IPS-18c (cell line): Measurements from ENCODE around the gene NCOA3.

ENCODE experiments used
- H3K4me3 ChIP-seq: 2 replicates; pipeline ENCODE4 v1.7.0; 2013; ENCODE audit warnings: low read depth, mild to moderate bottlenecking, low read length, moderate library complexity; ENCODE audit not compliant: insufficient read depth
- H3K9me3 ChIP-seq: one replicate; pipeline ENCODE4 v1.6.1; 2013; ENCODE audit warnings: mild to moderate bottlenecking, low read length, moderate library complexity; ENCODE audit not compliant: control insufficient read depth, insufficient read depth

NCOA3 gene

DNA sequence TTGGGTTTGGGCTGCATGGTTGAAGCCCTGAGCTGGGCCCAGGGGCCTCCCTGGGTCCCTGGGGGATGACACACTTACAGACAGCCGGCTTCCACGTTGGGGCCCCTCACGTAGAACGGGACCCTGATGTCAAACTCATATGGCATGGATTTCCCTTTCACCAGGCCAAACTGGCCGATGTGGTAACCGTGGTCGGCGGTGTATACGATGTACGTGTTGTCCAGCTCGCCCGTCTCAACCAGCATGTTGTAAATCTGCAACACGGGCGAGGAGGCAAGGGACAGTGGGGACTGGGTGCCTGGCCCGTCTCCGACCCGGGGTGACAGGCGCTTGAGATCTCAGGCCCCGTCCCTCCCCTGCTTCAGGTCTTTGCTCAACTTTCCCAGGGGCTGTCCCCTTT is 181.2 kb downstream of the NCOA3 start:
- Histone ChIP-seq H3K9me3 (no peaks in the 10 kb centered on the region), H3K4me3 (no peak overlapping the region)

DNA sequence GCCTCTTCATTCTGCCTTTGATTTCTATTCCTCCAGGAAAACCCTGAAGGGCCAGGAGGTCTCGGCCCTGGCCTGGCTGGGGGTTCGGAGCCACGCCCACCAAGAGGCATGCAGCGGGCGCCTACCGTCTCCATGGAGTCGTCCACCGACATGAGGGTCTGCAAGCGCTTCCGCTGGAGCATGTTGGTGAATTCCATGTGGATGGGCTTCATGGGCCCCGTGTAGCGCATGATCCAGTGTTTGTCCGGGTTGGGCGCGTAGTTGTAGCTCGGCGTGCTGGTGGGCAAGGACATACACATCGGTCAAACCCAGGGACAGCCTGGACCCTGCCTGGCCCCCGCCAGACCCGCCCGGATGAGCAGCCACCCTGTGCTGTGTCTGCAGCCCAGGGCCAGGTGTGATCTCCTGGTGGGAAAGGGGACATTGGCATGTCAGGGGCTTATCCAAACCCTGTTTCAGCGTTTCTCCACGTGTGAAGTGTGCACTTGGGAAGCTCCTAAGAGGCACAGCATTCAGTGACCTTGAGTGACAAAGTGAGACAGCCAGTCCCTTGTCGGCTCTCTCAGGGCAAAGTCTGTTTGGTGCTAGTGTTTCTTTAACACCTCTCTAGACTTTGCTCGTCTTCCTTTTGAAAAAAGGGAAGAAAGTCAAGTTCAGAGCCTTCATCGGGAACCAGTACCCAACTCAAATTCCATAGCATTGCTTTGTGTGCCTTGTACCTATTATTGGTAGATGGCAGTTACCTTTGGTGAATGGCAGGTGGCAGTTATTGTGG is 182.8 kb downstream of the NCOA3 start:
- H3K9me3 ChIP-seq, result peaks cover 3% of the 10 kb centered on the region
- no peak overlapping the region for H3K4me3 ChIP-seq

DNA sequence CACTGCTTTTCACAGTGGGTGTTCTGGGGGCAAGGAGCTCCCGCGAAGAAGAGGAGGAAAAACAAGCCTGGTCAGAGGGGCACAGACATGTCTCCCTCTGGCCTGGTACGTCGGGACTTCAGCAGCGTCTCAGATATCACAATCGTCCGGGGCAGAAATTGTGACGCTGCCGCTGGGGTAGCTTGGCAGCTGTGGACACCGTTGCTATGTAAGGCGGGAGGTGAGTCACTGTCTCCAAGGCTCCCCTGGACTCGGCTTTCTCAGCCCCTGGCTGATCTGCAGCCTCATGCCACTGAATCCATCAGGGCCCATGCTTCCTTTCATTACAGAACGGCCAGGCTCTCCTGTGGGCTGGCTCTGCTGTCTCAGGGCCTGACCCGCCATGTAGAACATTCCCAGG is 184.9 kb downstream of the NCOA3 start:
- peaks cover 5% of the 10 kb centered on the region for H3K9me3 ChIP-seq
- no peak overlapping the region for H3K4me3 ChIP-seq

DNA sequence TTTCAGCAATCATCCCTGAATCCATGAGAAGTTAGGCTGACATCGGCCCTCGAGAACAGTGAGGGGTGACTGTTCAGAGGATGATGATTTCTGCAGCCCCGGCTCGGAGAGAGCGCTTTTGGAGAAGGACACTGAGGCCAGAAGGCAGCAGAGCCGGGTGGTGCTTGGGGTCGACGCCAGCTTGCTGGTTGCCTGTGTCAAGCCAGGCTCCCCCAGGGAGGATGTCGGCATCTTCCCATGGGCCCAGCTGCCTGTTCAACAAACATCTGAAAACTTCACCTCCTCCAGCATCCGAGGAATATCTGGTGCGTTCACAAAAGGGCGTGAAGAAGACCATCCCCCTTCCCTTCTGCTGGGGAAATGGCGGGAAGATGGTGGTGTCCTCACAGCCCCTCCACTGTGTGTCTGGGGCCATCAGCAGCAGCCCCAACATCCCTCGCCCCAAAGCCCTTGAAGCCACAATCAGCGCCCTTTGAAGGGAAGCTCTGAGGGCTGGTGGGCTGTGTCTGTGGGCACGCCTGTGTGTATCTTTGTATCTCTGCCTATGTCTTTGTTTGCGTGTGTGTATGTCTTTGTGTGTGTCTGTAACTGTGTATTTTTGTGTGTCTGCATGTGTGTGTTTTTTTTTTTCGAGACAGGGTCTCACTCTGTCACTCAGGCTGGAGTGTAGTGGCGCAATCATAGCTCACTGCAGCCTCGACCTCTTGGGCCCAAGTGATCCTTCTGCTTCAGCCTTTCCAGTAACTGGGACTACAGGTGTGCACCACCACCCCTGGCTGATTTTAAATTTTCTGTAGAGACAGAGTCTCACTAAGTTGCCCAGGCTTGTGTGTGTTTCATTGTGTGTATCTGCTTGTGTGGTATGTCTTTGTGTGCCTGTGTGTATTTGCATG is 185.7 kb downstream of the NCOA3 start:
- H3K4me3 ChIP-seq, result no peak overlapping the region

DNA sequence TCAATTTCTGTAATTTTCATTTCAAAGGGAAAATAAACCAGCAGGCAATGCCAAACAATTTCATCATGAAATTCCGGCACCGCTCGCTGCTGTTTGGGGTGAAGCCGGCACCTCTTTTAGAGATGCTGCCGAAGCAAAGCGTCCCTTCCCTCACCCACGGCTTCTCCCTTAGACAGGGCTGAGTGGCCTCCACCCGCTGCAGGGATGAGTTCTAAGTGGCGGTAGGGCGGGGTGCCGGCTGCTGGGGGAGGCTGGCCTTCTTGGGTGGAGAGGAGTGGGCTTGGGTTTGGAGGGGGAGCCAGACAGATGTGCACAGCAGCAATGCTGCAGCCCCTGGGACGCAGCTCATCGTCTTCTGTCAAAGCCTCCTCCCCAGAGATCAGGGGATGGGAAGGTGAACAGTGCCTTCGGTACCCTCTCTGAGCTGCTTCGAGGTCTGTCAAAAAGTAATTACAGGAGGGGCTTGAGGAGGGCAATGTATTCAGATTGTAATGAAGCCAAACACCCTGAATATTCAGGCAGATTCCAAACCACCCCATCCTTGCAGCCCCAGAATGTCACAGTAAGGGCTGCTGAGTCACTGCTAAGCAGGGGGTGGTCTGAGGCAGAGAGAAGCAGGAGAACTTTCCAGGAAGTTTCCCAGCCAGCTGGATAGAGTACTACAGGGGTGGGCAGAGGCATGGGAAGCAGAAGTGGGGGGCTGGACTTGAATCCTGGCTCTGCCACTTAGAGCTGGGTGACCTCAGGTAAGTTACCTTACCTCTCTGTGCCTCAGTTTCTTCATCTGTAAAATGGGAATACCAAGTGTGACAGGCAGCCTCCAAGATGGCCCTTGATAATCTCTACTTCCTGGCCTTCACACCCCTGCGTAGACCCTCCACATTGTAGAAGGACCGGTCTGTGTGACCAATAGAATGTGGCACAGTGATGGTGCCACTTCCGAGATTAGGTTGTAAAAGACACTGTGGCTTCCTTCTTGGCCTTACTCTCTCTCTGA is 187.0 kb downstream of the NCOA3 start:
- Histone ChIP-seq H3K9me3 (peaks cover 13% of the 10 kb centered on the region), H3K4me3 (no peak overlapping the region)

More for the DNA sequence above, 185.7 kb downstream of the NCOA3 start:
- H3K9me3 ChIP-seq, result peaks cover 11% of the 10 kb centered on the region

DNA sequence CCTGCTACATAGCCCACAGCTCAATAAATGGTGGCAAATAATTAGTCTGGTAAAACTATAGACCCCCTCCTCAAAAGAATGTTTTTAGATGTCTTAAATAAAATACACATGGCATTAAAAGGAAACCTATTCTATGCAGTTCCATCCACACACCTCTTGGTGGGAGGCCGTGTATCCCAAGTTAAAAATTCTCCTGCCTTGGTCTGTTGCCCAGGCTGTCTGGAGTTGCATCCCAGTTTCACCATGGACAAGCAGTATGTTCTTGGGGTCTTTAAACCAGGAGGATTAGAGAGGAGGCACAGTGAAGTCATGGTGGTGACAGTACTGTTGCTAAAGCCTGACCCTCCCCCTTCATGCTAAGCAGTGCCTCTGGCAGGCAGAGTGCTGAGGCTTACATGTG is 188.0 kb downstream of the NCOA3 start:
- H3K9me3 ChIP-seq, result peaks cover 13% of the 10 kb centered on the region
- H3K4me3 ChIP-seq, result no peak overlapping the region; the same call in 1 of the 2 replicates

DNA sequence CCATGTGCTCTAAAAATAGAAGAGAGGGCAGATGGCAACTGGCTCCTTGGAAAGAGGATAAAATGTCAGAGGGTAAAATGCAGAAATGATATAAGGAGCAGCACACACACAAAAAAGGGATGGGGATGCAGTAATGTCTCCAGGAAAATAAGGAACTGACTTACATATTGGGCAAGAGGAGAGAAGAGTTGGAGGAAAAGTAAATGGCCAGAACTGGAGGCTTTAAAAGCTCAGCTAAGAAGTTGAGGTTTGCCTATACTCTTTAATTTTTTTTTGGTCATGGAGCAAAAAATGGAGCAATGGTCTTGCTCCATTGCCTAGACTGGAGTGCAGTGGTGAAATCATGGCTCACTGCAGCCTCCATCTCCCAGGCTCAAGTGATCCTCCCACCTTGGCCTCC is 189.9 kb downstream of the NCOA3 start:
- Histone ChIP-seq H3K4me3 (no peak overlapping the region; the same call in 1 of the 2 replicates), H3K9me3 (peaks cover 13% of the 10 kb centered on the region)

DNA sequence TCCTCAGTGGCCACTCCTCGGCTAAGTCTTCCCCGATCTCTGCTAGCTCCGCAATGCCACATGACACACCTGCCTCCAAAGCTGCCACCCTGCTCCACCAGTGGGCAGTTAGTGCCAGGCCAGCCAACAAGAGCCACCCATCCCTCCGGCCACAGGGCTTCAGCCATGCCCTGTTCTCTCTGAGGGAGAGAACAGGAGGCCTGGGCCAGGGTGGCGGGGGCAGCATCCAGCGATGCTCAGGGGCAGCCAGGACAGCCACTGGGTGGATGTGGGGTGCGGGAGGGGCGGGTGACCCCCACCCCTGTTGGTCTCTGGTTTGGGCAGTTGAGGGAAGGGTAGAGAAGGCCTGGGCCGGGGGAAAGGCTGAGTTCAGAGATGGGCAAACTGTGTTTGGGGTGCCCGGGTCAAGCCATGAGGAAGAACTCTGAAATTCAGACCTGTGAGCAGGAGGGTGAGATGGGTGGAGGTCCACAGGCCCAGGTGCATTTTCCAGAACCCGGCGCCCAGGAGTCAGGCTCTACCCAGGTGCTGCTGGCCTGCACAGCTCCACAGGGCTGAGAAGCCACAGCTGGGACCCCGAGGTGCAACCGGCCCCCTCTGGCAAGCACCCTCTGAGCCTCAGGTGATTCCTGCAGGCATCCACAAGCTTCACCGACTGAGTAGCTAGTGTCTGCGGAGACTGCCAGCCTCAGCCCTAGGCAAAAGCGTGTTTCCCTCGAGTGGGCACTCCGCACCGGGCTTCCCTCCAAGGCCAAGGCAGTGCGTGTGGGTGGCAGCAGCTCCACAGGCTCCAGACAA is 192.5 kb downstream of the NCOA3 start:
- Histone ChIP-seq H3K4me3 (no peak overlapping the region), H3K9me3 (peaks cover 10% of the 10 kb centered on the region)

DNA sequence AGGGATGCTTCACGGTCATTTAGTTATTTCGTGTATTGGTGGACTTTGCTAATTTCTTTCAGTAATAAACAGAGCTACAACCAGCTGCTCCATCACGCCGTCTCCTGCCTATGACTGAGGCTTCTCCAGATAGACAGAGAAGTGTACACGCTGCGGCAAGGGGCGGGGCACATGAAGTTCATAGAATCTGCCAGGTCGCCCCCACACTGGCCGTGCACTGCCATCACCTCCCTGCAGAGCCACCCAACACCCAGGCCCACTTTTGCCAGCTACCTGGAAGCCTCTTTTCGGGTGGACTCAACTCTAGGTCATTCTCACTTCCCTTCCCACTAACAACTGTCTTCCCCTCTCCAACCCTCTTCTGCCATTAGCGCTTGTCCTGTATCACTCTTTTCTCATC is 195.2 kb downstream of the NCOA3 start:
- H3K4me3 ChIP-seq, result no peak overlapping the region
- H3K9me3 ChIP-seq, result peaks cover 5% of the 10 kb centered on the region

DNA sequence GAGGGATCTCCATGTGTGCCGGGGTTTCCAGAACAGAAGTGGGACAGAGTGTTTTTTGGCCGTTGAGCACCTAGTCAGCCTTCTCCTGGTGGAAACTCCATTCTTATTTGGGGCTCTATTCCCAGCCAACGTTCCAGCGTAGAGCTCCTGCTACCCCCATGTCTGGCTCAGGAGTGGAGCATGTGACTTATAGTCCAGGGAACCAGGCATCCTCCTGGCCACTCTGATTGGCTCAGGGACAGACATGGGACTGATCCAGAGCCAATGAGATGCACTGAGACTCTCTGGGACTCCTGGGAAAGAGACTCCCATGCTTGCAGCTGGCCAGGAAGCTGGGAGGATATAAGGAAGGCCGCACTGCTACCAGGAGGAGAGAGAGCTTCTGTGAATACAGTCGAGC is 196.5 kb downstream of the NCOA3 start:
- H3K4me3 ChIP-seq, result no peak overlapping the region
- H3K9me3 ChIP-seq, result no peaks in the 10 kb centered on the region

DNA sequence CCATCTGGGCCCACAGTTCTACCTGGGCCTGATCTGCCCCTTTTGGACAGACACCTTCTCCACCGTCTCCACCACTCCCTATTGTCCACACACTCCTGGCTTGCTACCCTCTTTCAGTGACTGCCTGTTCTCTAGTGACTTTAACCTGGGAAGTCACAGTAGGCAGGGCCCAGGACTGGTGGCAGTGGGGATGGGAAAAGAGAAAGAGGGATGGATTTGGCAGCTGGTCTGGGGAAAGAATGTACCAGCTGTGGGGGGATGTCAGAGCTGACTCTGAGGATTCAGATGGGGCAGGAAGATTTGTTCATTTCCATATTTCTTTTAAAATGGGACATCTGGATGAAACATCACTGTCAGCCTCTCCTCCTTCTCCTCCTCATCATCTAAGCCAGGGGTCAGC is 198.1 kb downstream of the NCOA3 start:
- H3K9me3 ChIP-seq, result no peaks in the 10 kb centered on the region
- no peak overlapping the region for H3K4me3 ChIP-seq

DNA sequence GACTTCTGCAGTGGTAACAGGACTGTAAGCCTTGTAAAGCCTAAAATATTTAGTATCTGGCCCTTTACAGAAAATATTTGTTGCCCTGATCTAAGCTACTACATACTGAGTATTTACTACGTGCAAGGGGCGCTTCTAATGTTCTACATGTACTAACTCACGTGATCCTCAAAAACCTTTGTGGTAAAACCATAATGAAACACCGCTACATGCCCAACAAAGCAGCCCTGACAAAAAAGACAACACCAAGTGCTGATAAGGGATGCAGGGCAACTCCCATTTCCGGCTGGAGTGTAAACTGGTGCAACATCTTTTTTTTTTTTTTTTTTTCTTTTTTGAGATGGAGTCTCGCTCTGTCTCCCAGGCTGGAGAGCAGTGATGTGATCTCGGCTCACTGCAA is 198.6 kb downstream of the NCOA3 start:
- Histone ChIP-seq H3K4me3 (no peak overlapping the region), H3K9me3 (no peaks in the 10 kb centered on the region)

DNA sequence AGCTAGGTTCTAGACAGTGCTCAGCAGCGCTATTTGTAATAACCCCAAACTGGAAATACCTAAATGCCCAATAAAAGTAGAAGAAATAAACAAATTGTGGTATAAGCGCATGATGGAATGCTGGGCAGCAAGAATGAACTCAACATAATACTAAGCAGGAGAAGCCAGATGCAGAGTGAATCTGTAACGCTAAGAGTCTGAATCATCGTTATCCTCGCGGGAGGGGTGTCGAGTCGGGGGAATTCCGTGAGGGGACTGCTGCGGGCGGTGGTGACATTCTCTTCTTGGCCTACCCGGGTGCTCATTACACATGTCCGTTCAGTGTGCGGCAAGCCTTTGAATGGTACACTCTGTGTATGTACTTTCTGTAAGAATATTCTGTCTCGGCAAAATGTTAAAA is 199.9 kb downstream of the NCOA3 start:
- Histone ChIP-seq H3K4me3 (no peak overlapping the region), H3K9me3 (no peaks in the 10 kb centered on the region)

DNA sequence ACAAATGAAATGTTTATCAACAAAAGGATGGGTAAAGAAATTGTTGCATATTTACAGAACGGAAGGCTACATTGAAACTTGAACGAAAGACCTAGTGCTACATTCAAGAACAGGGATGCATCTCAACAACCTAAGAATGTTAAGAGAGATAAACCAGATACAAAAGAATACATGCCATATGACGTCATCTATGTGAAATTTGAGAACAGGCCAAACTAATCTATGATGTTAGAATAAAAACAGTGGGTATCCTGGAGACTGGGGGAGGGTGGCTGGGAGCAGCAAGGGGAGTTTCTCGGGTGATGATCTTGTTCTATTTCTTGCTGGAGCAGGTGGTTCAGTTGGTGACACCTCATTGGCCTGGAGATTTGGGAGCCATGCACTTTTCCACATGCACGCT is 202.1 kb downstream of the NCOA3 start:
- Histone ChIP-seq H3K9me3 (no peaks in the 10 kb centered on the region), H3K4me3 (no peak overlapping the region)

DNA sequence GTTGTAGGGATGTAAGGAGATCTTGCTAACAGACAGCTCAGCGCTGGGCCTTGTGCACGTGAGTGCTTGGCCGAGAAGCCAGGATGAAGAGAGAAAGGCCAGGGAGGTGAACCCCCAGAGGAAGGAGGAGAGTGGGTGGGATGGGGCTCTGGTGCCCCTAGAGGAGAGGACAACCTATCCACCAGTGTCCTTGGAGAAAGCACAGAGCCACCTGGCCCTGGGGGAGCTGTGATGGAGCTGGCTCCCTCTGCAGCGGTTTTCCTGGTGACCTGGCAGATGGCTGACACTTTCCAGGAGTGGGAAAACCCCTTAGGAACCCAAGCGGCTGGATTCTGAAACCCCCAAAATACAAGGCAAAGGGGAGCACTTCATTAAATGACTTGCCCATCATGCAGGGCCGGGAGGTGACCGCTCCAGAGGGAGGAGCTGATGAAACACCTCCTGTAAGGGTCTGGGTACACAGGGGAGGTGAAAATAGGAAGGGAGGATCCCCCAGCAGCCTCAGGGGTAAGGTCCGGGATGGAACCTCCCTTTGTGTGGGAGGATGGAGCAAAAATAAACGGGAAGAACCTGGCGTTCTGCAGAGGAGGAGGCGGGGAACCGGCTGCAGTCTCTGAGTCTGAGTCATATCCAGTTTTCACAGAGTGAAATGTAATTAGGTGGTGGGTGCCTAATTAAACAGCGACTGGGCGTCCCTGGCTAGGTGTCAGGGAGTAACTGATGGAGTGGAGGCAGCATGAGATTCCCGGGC is 203.2 kb downstream of the NCOA3 start:
- Histone ChIP-seq H3K9me3 (no peaks in the 10 kb centered on the region), H3K4me3 (no peak overlapping the region)

DNA sequence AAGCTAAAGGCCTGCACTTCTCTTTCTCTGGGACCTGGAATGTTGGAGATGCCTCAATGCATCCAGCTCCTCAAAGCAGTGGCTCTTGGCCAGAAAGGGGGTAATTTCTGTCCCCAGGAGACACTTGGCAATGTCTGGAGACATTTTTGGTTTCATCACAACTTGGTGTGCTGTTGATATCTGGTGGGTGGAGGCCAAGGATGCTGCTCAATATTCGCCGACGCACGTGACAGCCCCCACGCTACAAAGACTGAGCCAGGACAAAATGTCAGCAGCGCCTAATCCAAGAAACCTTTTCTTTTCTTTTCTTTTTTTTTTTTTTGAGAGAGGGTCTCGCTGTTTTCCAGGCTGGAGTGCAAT is 203.8 kb downstream of the NCOA3 start:
- H3K9me3 ChIP-seq, result no peaks in the 10 kb centered on the region
- no peak overlapping the region for H3K4me3 ChIP-seq
